GM12865 (cell line): ENCODE results near the gene ZNF30.
"Not testable (repeated sequence)": the region's sequence is repeated elsewhere in the genome, so short reads cannot be mapped to it uniquely, and the experiment has no call there.

Experiments
- DNase-seq: peaks from one replicate; pipeline ENCODE4 v3.0.0; 2010; ENCODE audit warnings: low read depth
- H3K4me3 ChIP-seq: 2 replicates; pipeline ENCODE4 v1.5.1; 2011; ENCODE audit warnings: mild to moderate bottlenecking, low read depth, low read length, control low read depth
- TF ChIP-seq, protein P1 (sequence below): IDR thresholded peaks from 2 replicates; pipeline ENCODE4 v1.5.1; 2011; ENCODE audit warnings: low read length, control low read depth, low read depth, inconsistent platforms; ENCODE audit not compliant: insufficient read depth; ENCODE audit errors: missing control alignments

Gene ZNF30

DNA sequence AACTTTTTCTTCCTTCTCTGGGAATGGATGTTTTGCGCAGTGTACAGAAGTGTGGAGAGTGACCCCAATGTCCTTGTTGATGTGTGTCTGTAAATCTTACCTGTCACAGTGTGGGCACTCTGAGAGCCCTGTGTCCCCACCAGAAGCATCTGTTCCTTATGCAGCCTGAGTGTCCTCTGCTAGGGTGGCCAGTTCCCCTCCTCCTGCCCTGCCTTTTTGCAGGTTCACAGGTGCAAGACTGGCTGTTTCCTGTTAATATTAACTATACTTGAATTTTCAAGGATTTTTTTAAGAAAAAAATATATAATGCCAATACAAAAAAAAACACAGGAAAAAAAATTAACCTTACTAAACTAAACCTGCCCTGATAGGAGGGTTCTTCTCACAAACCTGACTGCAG, 61.4 kb downstream of the ZNF30 start:
- no peak overlapping the region for H3K4me3 ChIP-seq
- no peak for DNase-seq
- TF ChIP-seq, protein P1, sequence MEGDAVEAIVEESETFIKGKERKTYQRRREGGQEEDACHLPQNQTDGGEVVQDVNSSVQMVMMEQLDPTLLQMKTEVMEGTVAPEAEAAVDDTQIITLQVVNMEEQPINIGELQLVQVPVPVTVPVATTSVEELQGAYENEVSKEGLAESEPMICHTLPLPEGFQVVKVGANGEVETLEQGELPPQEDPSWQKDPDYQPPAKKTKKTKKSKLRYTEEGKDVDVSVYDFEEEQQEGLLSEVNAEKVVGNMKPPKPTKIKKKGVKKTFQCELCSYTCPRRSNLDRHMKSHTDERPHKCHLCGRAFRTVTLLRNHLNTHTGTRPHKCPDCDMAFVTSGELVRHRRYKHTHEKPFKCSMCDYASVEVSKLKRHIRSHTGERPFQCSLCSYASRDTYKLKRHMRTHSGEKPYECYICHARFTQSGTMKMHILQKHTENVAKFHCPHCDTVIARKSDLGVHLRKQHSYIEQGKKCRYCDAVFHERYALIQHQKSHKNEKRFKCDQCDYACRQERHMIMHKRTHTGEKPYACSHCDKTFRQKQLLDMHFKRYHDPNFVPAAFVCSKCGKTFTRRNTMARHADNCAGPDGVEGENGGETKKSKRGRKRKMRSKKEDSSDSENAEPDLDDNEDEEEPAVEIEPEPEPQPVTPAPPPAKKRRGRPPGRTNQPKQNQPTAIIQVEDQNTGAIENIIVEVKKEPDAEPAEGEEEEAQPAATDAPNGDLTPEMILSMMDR: no peak

DNA sequence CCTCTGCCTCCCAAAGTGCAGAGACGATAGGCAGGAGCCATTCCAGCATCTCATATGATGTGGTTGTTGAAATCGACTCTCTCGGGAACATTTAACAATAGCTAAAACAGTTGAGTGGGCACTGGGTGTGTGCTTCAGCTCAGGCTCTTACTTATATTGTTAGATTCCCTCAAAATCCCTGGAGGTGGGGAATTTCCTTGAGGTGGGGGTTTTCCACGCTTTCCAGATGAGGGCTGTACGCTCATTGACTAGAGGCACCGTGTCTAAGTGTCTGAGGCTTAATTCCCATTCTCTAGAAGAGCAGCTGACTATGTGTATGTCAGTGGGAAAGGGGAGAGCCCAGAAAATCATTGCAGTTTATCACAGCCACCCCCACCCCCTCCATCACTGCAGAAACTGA, 62.6 kb downstream of the ZNF30 start:
- TF ChIP-seq, protein P1: no peak
- DNase-seq: peak; percentile 29
- no peak overlapping the region for H3K4me3 ChIP-seq

DNA sequence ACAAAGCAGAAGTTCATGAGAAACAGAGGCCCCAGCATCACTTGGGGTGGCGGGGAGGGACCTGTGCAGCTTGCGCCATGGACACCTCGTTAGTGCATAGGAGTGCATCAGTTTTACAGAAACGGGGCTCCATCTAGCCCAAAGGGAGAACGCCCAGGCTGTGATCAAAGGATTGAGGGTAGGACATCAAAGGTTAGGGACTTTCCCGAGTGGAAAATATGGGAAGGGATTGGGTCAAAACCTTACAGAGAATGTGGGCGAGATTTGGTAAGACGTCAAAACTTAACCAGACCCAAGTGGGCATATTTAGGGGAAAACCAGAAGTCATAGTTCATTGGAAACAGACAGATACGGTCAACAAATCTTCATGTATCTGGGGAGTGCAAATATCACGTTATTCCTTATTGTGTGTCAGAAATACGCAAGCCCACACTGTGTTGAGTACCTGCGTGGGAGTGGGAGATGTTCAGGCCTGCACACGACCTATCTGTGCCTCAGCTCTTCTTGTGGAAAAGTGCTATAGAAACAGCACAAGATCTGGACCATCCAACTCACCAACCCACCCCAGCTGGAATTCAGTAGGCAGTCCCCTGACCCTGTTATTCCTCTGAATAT, 64.0 kb downstream of the ZNF30 start:
- TF ChIP-seq, protein P1: no peak
- peak; percentile 45 for DNase-seq
- H3K4me3 ChIP-seq: no peak overlapping the region

DNA sequence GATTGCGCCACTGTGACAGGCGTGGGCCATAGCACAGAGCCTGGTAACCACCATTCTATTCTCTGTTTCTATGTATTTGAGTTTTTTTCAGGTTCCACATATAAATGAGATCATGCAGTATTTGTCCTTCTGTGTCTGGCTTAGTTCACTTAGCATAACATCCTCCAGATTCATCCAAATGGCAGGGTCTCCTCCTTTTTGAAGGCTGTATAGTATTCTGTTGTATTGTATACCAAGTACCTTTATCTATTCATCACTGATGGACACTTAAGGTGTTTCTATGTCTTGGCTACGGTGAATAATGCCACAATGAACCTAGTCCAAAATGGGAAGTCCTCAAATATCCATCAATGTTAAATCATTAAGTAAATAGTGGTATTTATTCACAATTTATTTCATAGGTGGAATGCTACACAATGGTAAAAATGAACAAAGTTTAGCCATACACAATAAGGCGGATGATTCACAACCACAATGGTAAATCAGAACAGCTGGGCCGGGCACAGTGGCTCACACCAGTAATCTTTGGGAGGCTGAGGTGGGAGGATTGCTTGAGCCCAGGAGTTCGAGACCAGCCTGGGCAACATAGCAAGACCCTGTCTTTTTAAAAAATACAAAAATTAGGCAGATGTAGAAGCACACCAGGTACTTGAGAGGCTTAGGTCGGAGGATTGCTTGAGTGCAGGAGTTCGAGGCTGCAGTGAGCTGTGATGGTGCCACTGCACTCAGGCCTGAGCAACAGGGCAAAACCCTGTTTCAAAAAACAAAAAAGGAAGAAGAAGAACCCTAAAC, 65.0 kb downstream of the ZNF30 start:
- no peak for DNase-seq
- TF ChIP-seq, protein P1: no peak

DNA sequence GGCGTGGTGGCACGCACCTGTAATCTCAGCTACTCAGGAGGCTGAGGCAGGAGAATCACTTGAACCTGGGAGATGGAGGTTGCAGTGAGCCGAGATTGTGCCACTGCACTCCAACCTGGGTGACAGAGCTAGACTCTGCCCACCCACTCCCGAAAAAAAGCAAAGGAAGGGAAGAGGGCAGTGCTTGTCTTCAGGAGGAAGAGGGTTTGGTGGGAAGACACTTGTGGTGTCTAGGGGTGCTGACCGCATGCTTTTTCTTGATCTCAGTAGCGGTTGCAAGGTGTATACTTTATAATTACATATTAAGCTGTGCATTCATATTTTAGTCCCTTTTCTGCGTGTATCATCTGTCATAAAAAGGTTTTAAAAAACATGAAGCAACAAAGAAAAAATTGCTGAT, 65.9 kb downstream of the ZNF30 start:
- DNase-seq, H3K4me3 ChIP-seq: not testable (repeated sequence)

More for the DNA sequence above, 65.0 kb downstream of the ZNF30 start:
- no peak overlapping the region for H3K4me3 ChIP-seq

DNA sequence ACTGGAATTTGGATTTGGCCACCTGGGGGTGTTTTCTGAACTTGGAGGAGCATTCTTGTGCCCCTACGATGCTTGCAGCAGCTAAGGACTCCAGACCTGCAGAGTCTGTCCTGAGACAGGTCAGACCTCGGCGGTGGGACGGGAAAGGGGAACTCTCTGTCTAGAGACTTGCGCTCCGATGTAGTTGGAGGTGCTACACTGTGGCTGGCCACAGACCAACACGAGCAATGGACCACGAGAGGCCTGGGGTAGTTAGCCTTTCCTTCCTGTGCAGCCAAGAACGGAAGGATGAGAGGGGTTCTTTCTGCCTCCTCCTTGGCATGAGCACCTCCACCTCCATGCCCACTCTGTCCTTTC, 67.6 kb downstream of the ZNF30 start:
- no peak overlapping the region for H3K4me3 ChIP-seq
- no peak for DNase-seq
- TF ChIP-seq, protein P1: no peak
